Astrocyte (in vitro differentiated cells and primary cell): ENCODE data around the gene CTSV. TPM values are rescaled to one million over a fixed set of nuclear protein-coding genes. Genes with fewer than 3 reads are reported as not detected.
"Not testable (repeated sequence)": the region's sequence is repeated elsewhere in the genome, so short reads cannot be mapped to it uniquely, and the experiment has no call there.

Experiments
- DNase-seq: peaks from one replicate; pipeline ENCODE4 v3.0.0-alpha.2; 2010; ENCODE audit warnings: low read depth
- FAIRE-seq: peaks from 2 replicates; lab custom pipeline; 2011; peaks lifted over from hg19 to GRCh38; lab: Jason Lieb, UNC
- H2AFZ ChIP-seq: 2 replicates; pipeline ENCODE4 v1.6.0; 2012; ENCODE audit warnings: low read depth, low read length, inconsistent platforms
- H3K27ac ChIP-seq: 2 replicates; pipeline ENCODE4 v1.5.1; 2011; ENCODE audit warnings: low read depth, low read length, inconsistent platforms
- H3K27me3 ChIP-seq: 2 replicates; pipeline ENCODE4 v1.6.0; 2011; ENCODE audit warnings: low read length, inconsistent platforms; ENCODE audit not compliant: insufficient read depth
- H3K36me3 ChIP-seq: 2 replicates; pipeline ENCODE4 v1.5.1; 2011; ENCODE audit warnings: low read length, inconsistent platforms; ENCODE audit not compliant: insufficient read depth
- H3K4me1 ChIP-seq: 2 replicates; pipeline ENCODE4 v1.5.1; 2011; ENCODE audit warnings: low read length, inconsistent platforms; ENCODE audit not compliant: insufficient read depth
- H3K4me2 ChIP-seq: 2 replicates; pipeline ENCODE4 v1.6.0; 2012; ENCODE audit warnings: low read length, inconsistent platforms
- H3K4me3 ChIP-seq: 2 replicates; pipeline ENCODE4 v1.5.1; 2011; ENCODE audit warnings: low read depth, mild to moderate bottlenecking, low read length, inconsistent platforms; ENCODE audit not compliant: insufficient read depth
- H3K79me2 ChIP-seq: 2 replicates; pipeline ENCODE4 v1.6.0; 2012; ENCODE audit warnings: mild to moderate bottlenecking, low read length, inconsistent platforms; ENCODE audit not compliant: insufficient read depth
- H3K9ac ChIP-seq: 2 replicates; pipeline ENCODE4 v1.6.0; 2012; ENCODE audit warnings: mild to moderate bottlenecking, low read length, inconsistent platforms
- H3K9me3 ChIP-seq: 2 replicates; pipeline ENCODE4 v1.5.1; 2012; ENCODE audit warnings: low read depth, mild to moderate bottlenecking, low read length, inconsistent platforms; ENCODE audit not compliant: insufficient read depth
- H4K20me1 ChIP-seq: 2 replicates; pipeline ENCODE4 v1.6.0; 2012; ENCODE audit warnings: low read length, inconsistent platforms; ENCODE audit not compliant: insufficient read depth
- H3K27ac Mint-ChIP-seq: one replicate; pipeline ENCODE4 v1.8.0; 2021; ENCODE audit warnings: mild to moderate bottlenecking, mixed read lengths; ENCODE audit not compliant: unreplicated experiment
- H3K27me3 Mint-ChIP-seq: one replicate; pipeline ENCODE4 v1.8.0; 2021; ENCODE audit warnings: low read depth, mixed read lengths; ENCODE audit not compliant: unreplicated experiment
- H3K36me3 Mint-ChIP-seq: one replicate; pipeline ENCODE4 v1.8.0; 2021; ENCODE audit warnings: low read depth, mixed read lengths; ENCODE audit not compliant: unreplicated experiment
- H3K4me1 Mint-ChIP-seq: one replicate; pipeline ENCODE4 v1.8.0; 2021; ENCODE audit warnings: low read depth, mixed read lengths; ENCODE audit not compliant: unreplicated experiment
- H3K4me3 Mint-ChIP-seq: one replicate; pipeline ENCODE4 v1.8.0; 2021; ENCODE audit warnings: mild to moderate bottlenecking, moderate library complexity, mixed read lengths; ENCODE audit not compliant: unreplicated experiment
- H3K9me3 Mint-ChIP-seq: one replicate; pipeline ENCODE4 v1.8.0; 2021; ENCODE audit warnings: mild to moderate bottlenecking, mixed read lengths; ENCODE audit not compliant: unreplicated experiment
- EZH2 ChIP-seq: IDR thresholded peaks from 2 replicates; pipeline ENCODE4 v1.6.1; 2012; ENCODE audit warnings: mild to moderate bottlenecking, low read length, inconsistent platforms; ENCODE audit not compliant: insufficient read depth
- total RNA-seq: library from RNA; stranded (reverse); gene quantifications from 2 replicates; pipeline ENCODE4 v1.2.1, GENCODE V29; 2021
- TF ChIP-seq, protein P1 (sequence below): IDR thresholded peaks from 2 replicates; pipeline ENCODE4 v1.5.1; 2011; ENCODE audit warnings: low read depth, mild to moderate bottlenecking, inconsistent platforms, low read length, moderate library complexity; ENCODE audit not compliant: insufficient read depth

Gene CTSV
- total RNA-seq, 1 donor from 2014 or later = 36.3 TPM

DNA sequence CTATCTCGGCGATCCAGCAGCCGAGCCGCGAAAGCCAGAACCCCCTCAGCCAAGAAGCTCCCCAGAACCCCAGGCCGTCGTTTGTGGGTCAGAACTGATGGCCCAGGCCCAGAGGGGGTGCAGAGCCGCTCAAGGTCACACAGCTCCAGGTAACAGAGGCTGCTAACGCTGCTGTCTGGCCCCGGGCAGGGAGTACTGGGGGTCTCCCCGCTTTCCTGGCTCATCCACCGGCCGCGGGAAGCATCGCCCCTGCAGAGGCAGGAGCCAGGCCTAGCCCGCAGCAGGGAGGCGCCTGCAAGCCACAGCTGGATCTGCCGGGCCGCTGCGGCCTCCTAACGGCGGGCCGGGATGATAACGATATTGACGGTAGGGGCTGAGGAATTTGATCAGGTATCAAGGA is 39.4 kb upstream of the CTSV start:
- Histone ChIP-seq H3K9me3 (no peaks in the 10 kb centered on the region), H3K27ac (no peak overlapping the region), H3K4me2 (no peak overlapping the region), H4K20me1 (no peaks in the 10 kb centered on the region), H3K9ac (no peak overlapping the region), H3K4me1 (no peaks in the 10 kb centered on the region), H2AFZ (no peak overlapping the region), H3K4me3 (no peak overlapping the region), H3K79me2 (no peaks in the 10 kb centered on the region), H3K27me3 (peaks cover 2% of the 10 kb centered on the region), H3K36me3 (no peaks in the 10 kb centered on the region)
- Mint-ChIP-seq H3K9me3 (peaks cover 1% of the 10 kb centered on the region), H3K27me3 (peaks cover 5% of the 10 kb centered on the region), H3K36me3 (no peaks in the 10 kb centered on the region), H3K27ac (no peak overlapping the region), H3K4me1 (no peaks in the 10 kb centered on the region), H3K4me3 (no peak overlapping the region)
- TF ChIP-seq EZH2 = no peak
- TF ChIP-seq, protein P1, sequence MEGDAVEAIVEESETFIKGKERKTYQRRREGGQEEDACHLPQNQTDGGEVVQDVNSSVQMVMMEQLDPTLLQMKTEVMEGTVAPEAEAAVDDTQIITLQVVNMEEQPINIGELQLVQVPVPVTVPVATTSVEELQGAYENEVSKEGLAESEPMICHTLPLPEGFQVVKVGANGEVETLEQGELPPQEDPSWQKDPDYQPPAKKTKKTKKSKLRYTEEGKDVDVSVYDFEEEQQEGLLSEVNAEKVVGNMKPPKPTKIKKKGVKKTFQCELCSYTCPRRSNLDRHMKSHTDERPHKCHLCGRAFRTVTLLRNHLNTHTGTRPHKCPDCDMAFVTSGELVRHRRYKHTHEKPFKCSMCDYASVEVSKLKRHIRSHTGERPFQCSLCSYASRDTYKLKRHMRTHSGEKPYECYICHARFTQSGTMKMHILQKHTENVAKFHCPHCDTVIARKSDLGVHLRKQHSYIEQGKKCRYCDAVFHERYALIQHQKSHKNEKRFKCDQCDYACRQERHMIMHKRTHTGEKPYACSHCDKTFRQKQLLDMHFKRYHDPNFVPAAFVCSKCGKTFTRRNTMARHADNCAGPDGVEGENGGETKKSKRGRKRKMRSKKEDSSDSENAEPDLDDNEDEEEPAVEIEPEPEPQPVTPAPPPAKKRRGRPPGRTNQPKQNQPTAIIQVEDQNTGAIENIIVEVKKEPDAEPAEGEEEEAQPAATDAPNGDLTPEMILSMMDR = no peak
- no peak for DNase-seq
- FAIRE-seq = no peak

- Mint-ChIP-seq H3K4me1 (no peaks in the 10 kb centered on the region), H3K9me3 (peaks cover 1% of the 10 kb centered on the region), H3K4me3 (no peak overlapping the region), H3K27ac (no peak overlapping the region), H3K36me3 (no peaks in the 10 kb centered on the region), H3K27me3 (peaks cover 8% of the 10 kb centered on the region)
- TF ChIP-seq, protein P1 = no peak
- no peak for TF ChIP-seq EZH2
- Histone ChIP-seq H3K9ac (no peak overlapping the region), H3K79me2 (no peaks in the 10 kb centered on the region), H3K4me2 (no peak overlapping the region), H3K4me3 (no peak overlapping the region), H3K27me3 (peaks cover 3% of the 10 kb centered on the region), H3K4me1 (no peaks in the 10 kb centered on the region), H3K9me3 (no peaks in the 10 kb centered on the region), H3K36me3 (no peaks in the 10 kb centered on the region), H3K27ac (no peak overlapping the region), H2AFZ (no peak overlapping the region), H4K20me1 (no peaks in the 10 kb centered on the region)
- no peak for FAIRE-seq
- DNase-seq = no peak
Observed at GRCh38 chr9:97077452-97078295, 38.7 kb upstream of the CTSV start.

DNA sequence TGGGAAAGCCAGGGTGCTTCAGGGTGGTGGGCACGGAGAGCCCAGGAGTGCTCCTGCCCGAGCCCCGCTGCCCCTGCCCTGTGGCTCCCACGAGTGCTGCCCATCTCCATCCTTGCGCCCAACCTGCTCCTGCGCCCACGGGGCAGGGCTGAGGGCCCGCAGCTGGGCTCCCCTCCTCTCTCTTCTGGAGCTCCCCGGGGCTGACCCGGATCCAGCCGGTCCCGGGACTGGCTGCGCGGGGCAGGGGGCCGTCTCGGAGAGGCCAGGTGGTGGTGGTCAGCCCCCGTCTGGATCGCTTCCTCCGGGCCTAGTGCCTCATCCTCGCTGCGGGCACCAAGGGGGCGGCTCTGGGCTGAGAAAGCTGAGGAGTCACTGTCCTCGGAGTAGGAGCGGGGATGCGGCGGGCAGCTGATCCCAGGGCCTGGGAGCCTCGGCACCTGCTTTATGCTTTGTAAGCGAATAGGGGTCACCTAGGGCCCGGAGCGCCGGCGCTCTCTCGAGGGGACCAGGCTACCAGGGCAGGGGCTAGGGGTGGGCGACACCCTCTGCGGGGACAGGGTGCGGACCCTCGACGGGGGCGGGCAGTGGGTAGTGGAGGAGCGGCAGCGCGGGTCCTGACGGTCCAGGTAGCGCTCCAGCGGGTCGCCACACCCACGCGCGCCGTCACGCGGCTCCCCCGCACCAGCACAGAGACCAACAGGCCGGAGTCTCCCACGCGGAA is 37.9 kb upstream of the CTSV start:
- not testable (repeated sequence) for FAIRE-seq, H3K9me3 Mint-ChIP-seq, H3K36me3 ChIP-seq, H3K4me2 ChIP-seq, H3K36me3 Mint-ChIP-seq, H3K9ac ChIP-seq, DNase-seq, H3K9me3 ChIP-seq, H3K4me3 ChIP-seq, H3K27ac ChIP-seq, H4K20me1 ChIP-seq, H3K79me2 ChIP-seq, H3K4me1 Mint-ChIP-seq, H3K4me1 ChIP-seq, H3K27me3 ChIP-seq, H3K27ac Mint-ChIP-seq, H2AFZ ChIP-seq, H3K4me3 Mint-ChIP-seq
- peaks cover 11% of the 10 kb centered on the region for H3K27me3 Mint-ChIP-seq
